Pulmonary artery endothelial cell (primary cell): ENCODE measurements around the gene TACR2. TPM values are rescaled to one million over a fixed set of nuclear protein-coding genes. Genes with fewer than 3 reads are reported as not detected.

Source experiments
- DNase-seq: peaks from one replicate; pipeline ENCODE4 v3.0.0-alpha.2; 2011; ENCODE audit warnings: low read depth, low spot score
- total RNA-seq: library from RNA; depleted of rRNA; stranded (reverse); fragments of >200 nt; gene quantifications from 2 replicates; pipeline ENCODE4 v1.2.3, GENCODE V29; 2014

Gene TACR2
- total RNA-seq, 1 donor from 2014 or later = 0.07 TPM

DNA sequence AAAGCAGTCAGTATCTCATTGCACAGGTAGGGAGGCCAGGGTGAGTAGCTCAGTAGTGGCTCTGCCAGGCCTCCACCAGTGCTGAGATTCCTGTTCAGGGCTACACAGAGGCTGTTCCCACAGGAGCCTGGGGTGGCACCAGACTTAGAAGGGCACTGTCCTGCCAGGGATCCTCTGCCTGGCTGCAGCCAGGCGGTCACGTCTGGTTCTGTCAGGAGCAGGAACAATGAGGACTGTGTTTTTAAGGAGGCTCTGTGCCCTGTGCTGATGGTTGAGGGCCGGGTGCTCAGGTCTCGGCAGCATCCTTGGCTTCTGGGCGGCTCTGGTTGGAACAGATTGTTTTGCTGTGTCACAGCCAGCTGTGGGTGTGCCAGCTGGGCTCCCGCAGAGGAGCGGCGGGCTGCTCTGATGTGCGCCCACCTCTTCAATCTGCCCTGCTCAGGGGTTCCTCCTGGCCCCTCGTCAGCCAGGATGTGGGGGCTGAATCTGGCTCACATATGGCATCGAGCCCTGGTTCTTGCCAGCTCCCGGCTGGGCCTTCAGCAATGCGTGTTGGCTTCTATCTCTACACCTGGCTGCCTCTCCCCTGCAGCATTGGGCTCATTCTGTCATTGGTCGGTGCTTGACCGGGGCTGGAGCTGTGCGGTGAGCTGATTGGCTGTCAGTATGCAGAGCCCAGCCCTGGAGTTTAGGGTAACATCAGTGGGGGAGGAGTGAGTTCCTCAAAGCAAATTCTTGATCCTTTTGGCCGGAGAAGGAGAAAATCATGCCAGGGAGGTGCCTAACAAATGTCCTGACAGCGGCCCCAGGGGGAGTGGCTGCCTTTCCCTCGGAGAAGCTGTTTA is 41.2 kb downstream of the TACR2 start:
- DNase-seq = no peak

DNA sequence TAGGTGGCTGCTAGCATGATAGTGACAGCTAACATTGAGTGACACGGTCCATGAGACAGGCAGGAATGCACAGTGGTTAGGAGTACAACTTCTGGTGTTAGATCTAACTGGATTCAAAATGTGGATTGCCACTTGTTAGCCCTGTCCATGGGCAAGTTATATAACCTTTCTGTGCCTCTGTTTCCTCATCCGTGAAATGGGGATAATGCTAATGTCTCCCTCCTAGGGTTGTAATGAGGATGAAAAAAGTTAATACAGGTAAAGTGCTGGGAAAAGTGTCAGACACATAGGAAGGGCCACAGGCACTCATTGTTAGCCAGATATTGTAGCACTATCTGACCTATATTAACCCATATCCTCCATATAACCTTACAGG is 41.8 kb downstream of the TACR2 start:
- no peak for DNase-seq

DNA sequence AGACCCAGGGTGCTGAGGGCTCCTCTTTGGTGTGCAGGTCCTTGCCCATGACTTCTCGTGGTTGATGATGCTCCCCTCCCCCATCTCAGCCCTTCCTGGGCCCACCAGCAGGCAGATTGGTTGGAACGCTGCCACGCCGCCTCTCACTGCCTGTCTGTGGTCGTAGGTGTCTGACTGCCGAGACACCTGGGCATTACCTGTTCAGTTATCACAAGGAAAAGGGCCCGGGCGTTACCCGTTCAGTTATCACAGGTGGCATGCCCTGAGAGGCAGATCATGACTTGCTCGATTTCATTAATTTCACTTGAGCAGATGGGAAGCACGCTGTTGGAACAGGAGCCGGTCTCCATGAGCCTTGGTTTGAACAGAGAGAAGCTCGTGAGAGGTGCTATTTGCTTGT is 42.5 kb downstream of the TACR2 start:
- no peak for DNase-seq

DNA sequence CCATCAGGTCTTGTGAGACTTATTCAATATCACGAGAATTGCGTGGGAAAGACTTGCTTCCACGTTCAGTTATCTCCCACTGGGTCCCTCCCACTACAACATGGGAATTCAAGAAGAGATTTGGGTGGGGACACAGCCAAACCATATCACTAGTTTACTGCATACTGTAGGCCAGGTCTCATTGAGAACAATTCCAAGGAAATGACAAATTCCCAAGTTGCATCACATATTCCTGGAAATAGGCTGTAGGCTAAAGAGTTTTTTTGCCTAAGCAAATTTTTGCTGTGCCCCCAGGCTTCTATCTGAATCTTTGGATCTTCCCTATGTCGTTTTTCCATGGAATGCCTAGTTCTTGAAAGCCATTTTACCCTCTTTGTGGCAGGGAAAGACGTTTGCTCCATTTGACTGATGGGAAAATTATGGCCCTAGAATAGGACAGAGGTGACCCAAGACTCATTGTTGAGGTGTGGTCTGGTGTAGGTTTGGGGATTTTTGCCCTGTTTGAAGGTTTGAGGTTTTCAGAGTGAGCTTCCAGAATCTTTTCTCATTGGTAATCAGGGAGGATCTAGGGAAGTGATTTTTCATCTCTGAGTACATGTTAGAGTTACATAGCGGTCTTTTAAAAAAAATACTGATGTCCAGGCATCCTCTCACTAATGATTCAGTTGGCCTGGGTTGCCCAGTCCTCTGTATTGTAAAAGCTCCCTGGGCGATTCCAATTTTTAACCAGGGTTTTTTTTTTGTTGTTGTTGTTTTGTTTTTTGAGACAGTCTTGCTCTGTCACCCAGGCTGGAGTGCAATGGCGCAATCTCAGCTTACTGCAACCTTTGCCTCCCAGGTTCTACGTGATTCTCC is 44.4 kb downstream of the TACR2 start:
- DNase-seq = no peak

DNA sequence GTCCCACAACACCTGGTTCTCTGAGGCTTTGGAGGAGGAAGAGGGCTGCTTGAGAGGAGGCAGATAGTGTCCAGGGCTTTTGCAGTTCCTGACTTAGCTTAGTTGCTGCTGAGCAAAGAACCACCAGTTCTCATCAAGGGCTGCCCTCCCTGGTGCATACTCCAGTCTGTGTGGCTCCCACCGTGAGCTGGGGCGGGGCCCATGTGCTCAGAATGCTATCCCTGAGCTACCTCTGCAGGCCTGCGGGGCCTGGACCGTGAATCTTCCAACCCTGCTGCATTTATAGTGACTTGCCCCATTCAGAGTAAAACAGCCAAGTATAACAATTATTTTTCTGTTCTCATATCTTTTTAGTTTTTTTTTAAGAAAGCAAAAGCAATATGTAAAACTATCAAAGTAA is 49.2 kb downstream of the TACR2 start:
- no peak for DNase-seq

DNA sequence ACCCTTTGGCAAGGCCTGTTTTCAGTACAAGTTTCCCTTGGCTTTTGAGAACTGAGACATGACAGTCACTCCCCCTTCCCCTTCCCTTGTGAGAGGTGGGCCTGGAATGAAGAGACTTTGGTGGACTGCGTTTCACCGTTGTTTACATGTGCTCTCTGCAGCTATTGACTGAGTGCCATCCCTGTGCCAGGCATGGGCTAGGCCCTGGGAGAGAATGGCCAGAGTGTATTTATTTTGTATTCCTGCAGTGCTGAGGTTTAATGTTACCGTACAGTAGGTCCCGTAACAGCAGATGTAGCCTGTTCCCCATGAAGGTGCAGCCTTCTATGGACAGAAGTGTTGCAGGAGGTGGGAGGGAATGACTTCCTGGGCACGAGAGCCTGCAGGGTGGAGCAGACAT is 50.0 kb downstream of the TACR2 start:
- no peak for DNase-seq

DNA sequence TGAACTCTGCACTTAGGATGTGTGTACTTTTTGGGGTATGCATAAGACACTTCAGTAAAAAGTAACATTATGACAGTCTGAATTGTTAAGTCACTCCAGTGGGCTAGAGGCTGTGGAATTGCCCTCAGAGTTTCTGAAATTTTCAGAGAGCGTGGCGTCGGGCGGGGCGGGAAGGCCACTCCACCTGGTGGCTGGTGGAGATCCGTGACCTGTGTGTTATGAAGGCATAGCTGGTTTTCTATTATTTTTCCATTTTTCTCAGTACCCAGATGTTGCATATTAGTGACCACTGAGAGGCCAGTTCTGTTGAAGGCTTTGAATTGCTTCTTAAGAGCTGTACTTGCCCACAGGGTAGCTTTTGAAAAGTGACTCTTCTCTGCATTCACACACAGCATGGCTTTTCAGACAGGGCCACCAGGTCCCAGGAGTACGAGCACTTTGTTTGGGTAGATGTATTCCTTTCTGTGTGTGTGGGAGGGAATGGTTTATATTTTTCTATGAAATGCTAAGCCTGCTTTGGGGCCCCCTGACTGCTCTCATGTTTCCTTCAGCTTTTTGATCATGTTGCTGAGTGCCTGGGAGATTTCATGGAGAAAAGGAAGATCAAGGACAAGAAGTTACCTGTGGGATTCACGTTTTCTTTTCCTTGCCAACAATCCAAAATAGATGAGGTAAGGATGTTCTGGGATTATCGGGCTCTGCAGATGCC is 52.3 kb downstream of the TACR2 start:
- no peak for DNase-seq

DNA sequence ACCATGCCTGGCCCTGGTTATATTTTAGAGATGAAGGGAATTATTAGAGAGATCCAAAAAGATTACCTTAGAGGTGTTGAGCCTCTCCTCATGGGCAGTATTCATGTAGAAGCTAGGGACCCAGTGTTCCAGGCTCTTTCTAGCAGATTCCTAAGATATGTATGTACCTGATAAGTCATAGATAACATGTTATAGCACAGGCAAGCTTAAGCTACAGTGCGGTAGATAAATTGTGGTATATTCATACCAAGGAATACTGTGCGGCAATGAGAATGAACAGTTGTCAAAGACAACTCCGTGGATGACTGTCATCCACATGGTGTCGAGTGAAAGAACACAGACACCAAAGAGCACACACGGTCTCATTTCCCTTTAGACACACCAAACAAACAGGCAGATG is 53.1 kb downstream of the TACR2 start:
- DNase-seq = no peak

DNA sequence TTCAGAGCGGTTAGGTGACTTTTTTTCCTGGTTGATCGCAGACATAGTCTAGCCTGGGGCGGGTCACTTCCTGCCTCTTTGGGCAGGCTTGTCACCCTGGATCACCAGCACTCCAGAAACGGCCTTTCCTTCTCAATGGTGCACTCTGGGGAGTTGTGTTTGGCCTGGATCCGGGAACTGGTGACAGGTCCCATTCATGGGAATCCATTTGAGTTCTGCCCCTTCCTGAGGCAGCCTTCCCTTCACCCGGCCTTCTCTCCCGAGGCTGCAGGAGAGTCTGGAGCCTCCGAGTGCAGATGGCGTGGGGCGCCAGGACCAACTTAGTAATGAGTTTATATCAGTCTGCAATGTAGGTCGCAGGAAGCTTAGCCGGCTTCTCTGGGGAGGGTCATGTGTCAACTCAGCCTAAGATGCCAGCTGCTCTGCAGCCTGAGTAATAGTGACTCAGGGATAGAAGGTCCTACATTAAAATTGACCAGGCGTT is 54.2 kb downstream of the TACR2 start:
- DNase-seq = no peak

DNA sequence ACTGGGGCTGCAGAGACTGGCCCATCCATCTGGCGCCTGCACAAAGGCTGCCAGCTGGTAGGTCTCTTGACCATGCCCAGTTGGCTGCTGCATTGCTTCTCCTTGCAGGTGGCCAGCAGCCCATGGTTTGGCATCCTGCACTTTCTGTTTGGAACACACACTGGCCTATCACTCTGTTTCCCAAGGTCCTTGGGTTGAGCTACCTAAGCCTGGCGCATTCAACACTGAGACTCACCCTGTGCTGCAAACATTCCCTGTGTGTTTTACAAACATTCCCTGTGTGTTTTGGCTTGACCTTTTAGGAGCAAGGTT is 55.5 kb downstream of the TACR2 start:
- DNase-seq = no peak

DNA sequence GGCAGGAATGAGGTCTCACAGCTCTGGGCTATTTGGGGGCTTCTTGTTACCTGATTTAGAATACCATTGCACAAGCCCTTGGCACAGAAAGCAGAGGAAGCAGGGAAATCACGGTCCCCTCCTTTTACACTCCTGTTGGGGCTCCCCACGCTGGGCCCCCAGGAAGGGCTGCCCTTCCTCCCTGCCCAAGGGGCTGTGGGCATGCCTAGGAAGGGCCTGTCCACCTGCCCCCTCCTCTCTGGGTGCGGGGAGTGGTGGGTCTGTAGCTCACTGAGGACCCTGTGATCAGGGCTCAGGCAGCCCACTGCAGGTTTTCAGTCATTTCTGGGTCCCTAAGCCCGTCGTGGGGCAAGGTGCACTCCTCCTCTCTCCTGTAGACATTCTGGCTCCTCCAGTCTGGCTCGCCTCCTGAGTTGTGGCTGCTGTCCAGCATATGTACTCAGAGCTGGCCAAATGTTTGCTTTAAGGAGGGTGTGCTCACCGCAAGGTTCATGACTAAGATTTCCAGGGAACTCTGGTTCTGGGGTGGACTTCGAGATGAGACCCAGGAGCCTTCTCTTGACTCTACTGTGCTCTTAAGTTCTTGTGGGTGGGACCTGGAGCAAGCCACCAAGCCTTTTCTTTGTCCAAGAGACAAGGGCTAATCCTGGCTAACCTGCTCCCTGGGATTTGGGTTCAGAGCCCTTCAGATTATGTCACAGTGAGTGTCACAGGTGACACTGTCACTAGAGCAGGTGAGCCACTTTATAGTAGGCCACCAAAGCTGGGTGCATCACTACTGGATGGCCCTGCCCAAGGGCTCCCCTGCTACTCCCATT is 56.0 kb downstream of the TACR2 start:
- DNase-seq = no peak

DNA sequence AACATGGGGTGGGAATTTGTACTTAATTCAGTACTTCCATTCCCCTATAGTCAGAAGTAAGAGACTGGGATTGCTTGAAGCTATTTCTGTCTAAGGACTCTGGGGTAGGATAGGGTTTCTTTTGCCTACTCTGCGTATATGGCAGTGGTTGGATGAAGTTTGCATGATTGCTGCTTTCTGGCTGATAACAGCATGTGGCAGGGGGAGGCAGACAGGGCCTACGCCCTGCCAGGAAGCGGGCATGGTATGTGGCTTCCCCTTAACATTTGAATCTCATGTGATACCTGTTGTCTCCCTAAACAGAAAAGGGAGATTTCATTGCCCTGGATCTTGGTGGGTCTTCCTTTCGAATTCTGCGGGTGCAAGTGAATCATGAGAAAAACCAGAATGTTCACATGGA is 57.1 kb downstream of the TACR2 start:
- DNase-seq = no peak

DNA sequence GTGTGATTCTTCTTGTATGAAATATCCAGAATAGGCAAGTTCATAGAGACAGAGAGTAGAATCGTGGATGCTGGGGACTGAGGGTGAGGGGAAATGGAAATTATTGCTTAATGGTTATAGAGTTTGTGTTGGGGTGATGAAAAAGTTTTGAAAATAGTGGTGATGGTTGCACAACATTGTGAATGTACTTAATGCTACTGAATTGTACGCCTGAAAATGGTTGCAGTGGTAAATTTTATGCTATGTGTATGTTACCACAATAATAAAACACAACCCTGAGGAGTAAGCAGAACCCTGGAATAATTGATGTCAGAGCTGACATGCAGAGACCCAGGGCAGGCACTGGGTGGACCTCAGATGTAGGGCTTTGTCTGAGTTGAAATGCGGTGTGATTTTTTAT is 57.6 kb downstream of the TACR2 start:
- DNase-seq = no peak

DNA sequence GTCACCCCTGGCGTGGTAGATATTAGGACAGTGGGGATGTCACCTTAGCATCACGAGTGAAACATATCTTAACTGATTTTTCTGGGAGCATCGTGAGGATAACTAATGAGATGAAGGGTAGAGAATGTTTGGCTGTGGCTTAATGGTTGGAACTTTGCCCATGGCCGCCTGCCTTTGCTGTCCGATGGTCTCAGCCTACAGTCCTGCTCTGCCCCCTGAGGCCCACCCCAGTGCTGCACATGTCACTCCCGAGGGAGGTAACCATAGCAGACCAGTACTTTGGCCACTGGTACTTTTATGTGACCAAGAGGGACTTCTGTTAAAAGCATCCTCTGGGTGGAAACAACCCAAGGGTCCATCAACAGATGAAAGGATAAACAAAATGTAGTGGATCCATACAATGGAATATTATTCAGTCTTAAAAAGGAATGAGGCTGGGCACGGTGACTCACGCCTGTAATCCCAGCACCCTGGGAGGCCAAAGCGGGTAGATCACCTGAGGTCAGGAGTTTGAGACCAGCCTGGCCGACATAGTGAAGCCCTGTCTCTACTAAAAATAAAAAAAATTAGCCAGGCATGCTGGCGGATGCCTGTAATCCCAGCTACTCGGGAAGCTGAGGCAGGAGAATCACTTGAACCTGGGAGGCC is 58.4 kb downstream of the TACR2 start:
- DNase-seq = no peak

DNA sequence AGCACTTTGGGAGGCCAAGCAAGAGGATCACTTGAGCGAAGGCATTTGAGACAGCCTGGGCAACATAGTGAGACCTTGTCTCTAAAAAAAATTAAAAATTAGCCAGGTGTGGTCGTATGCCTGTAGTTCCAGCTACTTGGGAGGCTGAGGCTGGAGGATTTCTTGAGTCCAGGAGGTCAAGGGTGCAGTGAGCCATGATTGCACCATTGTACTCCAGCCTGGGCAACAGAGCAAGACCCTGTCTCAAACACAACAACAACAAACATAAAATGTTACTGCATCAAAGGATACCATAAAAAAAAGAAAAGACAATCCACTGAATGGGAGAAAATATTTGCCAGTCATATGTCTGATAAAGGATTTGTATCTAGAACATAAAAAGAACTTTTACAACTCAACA is 60.5 kb downstream of the TACR2 start:
- DNase-seq = no peak

DNA sequence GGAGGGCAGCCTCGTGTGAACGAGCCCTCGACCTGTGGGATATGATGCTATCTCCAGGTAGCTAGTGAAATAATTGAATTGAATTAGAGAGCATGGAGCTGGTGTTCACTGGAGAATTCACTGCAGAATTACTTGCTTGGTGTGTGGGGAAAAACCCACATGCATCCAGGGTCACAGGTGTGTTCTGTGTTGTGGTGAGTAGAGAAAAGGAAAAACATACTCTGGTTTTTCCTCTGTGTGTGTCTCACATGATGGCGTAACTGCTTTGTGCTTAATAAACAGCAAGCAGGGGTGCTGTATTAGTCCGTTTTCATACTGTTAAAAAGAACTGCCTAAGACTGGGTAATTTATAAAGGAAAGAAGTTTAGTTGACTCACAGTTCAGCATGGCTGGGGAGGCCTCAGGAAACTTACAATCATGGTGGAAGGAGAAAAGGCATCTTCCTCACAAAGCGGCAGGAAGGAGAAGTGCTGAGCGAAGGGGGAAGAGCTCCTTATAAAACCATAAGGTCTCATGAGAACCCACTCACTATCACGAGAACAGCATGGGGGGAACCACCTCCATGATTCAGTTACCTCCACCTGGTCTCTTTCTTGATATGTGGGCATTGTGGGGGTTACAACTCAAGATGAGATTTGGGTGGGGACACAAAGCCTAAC is 62.6 kb downstream of the TACR2 start:
- no peak for DNase-seq
